Epithelial cell of proximal tubule (primary cell): ENCODE measurements around the gene APBB1. TPM values are rescaled to one million over a fixed set of nuclear protein-coding genes. Genes with fewer than 3 reads are reported as not detected.
"Not testable (repeated sequence)": the region's sequence is repeated elsewhere in the genome, so short reads cannot be mapped to it uniquely, and the experiment has no call there.

Source experiments
- DNase-seq: peaks from one replicate; pipeline ENCODE4 v3.0.0-alpha.2; 2011; ENCODE audit warnings: low read depth
- H3K4me3 ChIP-seq: 2 replicates; pipeline ENCODE4 v1.5.1; 2011; ENCODE audit warnings: low read depth, mild to moderate bottlenecking, low read length
- total RNA-seq: library from RNA; depleted of rRNA; stranded (reverse); fragments of >200 nt; gene quantifications from 2 replicates; pipeline ENCODE4 v1.2.3, GENCODE V29; 2015
- TF ChIP-seq, protein P1 (sequence below): conservative IDR thresholded peaks from 2 replicates; pipeline ENCODE4 v1.5.1; 2012; ENCODE audit warnings: low read depth, mild to moderate bottlenecking, low read length

Gene APBB1
- total RNA-seq, 1 donor from 2014 or later, result 24.7 TPM

DNA sequence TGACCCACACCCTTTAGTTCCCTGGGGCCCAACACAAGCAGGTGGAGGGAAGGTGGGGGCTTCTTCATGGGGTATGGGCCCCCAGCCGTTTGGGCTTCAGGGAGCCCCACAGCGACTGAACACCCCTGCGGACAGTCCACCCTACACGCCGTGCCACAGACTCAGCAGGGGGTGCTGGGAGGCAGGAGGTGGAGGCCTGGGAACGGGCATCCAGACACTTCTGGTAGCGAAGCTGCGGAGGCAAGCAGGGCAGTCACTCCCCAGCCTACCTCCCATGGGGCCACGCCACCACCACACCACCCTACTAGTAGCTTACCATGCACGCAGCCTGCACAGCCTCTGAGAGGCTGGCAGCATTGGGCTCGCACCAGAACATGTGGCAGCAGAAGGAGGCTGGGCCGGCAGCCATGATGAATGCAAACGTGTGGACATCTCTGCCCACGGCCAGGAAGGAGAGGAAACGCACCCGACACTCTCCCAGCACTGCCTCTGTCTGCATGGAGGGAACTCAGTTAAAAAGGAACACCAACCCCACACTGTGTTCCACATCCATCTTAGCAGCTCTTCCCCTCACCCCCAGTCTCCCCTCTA, 23.3 kb downstream of the APBB1 start:
- no peak overlapping the region for H3K4me3 ChIP-seq
- TF ChIP-seq, protein P1, sequence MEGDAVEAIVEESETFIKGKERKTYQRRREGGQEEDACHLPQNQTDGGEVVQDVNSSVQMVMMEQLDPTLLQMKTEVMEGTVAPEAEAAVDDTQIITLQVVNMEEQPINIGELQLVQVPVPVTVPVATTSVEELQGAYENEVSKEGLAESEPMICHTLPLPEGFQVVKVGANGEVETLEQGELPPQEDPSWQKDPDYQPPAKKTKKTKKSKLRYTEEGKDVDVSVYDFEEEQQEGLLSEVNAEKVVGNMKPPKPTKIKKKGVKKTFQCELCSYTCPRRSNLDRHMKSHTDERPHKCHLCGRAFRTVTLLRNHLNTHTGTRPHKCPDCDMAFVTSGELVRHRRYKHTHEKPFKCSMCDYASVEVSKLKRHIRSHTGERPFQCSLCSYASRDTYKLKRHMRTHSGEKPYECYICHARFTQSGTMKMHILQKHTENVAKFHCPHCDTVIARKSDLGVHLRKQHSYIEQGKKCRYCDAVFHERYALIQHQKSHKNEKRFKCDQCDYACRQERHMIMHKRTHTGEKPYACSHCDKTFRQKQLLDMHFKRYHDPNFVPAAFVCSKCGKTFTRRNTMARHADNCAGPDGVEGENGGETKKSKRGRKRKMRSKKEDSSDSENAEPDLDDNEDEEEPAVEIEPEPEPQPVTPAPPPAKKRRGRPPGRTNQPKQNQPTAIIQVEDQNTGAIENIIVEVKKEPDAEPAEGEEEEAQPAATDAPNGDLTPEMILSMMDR, result no peak
- no peak for DNase-seq

DNA sequence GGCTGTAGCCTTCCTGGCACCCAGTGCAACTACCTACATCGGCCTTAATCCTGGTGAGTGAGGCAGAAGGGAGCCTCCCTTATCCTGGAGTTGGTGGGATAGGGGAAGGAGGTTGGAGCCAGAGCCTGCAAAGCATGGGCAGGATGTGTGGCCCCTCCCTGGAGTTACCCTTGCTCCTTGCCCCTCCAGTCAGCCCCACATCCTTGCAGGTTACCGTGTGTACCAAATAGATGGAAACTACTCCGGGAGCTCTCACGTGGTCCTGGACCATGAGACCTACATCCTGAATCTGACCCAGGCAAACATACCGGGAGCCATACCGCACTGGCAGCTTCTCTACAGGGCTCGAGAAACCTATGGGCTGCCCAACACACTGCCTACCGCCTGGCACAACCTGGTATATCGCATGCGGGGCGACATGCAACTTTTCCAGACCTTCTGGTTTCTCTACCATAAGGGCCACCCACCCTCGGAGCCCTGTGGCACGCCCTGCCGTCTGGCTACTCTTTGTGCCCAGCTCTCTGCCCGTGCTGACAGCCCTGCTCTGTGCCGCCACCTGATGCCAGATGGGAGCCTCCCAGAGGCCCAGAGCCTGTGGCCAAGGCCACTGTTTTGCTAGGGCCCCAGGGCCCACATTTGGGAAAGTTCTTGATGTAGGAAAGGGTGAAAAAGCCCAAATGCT, 24.8 kb downstream of the APBB1 start:
- no peak overlapping the region for H3K4me3 ChIP-seq
- TF ChIP-seq, protein P1, result no peak
- no peak for DNase-seq

DNA sequence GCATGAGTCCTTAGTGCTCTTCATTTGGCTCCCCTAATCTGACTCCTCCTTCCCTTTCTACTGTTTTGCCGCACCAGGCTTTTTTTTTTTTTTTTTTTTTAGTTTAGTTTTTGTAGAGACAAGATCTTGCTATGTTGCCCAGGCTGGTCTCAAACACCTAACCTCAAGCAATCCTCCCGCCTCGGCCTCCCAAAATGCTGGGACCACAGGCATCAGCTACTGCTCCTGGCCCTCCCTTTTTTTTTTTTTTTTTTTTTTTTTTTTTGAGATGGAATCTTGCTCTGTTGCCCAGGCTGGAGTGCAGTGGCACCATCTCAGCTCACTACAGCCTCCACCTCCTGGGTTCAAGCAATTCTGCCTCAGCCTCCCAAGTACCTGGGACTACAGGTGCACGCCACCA, 26.6 kb downstream of the APBB1 start:
- DNase-seq, result not testable (repeated sequence)

DNA sequence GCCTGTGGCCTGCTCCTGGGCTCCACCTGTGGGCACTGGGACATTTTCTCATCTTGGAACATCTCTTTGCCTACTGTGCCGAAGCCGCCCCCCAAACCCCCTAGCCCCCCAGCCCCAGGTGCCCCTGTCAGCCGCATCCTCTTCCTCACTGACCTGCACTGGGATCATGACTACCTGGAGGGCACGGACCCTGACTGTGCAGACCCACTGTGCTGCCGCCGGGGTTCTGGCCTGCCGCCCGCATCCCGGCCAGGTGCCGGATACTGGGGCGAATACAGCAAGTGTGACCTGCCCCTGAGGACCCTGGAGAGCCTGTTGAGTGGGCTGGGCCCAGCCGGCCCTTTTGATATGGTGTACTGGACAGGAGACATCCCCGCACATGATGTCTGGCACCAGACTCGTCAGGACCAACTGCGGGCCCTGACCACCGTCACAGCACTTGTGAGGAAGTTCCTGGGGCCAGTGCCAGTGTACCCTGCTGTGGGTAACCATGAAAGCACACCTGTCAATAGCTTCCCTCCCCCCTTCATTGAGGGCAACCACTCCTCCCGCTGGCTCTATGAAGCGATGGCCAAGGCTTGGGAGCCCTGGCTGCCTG, 27.3 kb downstream of the APBB1 start:
- H3K4me3 ChIP-seq, result peak overlapping the region; percentile 88
- TF ChIP-seq, protein P1, result no peak
- no peak for DNase-seq

More for the DNA sequence above, 26.6 kb downstream of the APBB1 start:
- not testable (repeated sequence) for H3K4me3 ChIP-seq

DNA sequence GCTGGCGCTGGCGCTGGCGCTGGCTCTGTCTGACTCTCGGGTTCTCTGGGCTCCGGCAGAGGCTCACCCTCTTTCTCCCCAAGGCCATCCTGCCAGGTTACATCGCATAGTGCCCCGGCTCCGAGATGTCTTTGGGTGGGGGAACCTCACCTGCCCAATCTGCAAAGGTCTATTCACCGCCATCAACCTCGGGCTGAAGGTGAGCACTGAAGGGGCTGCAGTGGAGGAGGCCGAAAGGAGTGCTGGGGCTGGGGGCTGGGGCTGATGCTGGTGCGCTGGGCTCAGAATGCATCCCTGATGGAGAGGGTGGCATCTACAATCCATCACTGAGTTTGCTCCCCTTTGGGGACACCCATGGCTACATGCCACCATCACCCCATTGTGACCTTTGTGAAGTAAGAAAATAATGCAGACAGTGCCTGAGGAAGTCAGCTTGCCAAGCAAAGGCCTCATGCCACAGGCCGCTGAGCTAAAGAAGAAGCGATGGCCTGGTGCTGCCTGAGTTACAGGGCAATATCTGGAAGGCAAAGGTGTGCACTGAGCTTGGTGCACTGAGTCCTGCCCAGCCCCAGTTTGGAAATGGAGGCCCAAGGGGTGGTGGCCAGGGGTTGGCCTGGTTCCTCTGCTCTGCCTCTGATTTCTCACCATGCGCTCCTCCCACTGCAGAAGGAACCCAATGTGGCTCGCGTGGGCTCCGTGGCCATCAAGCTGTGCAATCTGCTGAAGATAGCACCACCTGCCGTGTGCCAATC, 28.0 kb downstream of the APBB1 start:
- no peak for DNase-seq

DNA sequence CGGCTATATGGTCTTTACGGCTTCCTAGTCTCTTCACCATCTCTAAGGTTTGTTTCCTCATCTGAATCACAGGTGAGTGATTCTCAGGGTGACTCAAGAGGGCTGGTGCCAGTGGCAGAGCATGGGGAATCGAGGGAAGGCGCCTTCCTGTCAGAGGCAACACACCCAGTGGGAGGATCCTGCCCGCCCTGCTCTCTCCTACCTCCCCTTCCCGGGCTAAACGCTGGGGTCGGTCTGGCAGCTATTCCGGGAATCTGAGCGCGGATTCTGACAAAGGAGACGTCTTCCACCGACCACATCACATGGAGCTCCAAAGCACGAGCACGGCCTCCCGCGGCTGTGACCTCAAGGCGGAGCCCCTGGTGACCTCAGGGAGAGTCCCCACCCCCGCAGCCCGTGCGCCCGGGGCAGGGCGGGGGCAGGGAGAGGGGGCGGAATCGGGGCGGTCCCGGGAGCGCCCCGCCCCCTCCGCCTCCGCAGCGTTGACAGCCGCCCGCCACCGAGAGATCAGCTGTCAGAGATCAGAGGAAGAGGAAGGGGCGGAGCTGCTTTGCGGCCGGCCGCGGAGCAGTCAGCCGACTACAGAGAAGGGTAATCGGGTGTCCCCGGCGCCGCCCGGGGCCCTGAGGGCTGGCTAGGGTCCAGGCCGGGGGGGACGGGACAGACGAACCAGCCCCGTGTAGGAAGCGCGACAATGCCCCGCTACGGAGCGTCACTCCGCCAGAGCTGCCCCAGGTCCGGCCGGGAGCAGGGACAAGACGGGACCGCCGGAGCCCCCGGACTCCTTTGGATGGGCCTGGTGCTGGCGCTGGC, 28.8 kb downstream of the APBB1 start, which contains the start of gene SMPD1:
Gene SMPD1, plus strand, starts transcription at position 570 of the 813 bp plus-strand sequence. Its CDS starts 125 bp downstream, at position 695.
- DNase-seq, result peak; percentile 57
- H3K4me3 ChIP-seq, result peak within 1 kb of the TSS; percentile 88
- TF ChIP-seq, protein P1, result no peak

More for the DNA sequence above, 28.0 kb downstream of the APBB1 start:
- peak overlapping the region; percentile 88 for H3K4me3 ChIP-seq
- TF ChIP-seq, protein P1, result no peak
